Mucosa of descending colon (tissue), 3 donors: ENCODE results near the gene SLC9A9. TPM values are rescaled to one million over a fixed set of nuclear protein-coding genes. Genes with fewer than 3 reads are reported as not detected.

ENCODE experiments used
- ATAC-seq: fragments of 200-7000 bp; cut with Tn5 transposase; one replicate; pipeline ENCODE4 v1.9.1; 2020; ENCODE audit warnings: mild to moderate bottlenecking, moderate library complexity
- DNase-seq, 3 donors: peaks; one replicate each; pipeline ENCODE4 v3.0.0-alpha.2; 2020
- H3K36me3 ChIP-seq: fragments of 200-600 bp; one replicate; pipeline ENCODE4 v1.8.0; 2021; ENCODE audit warnings: low read depth, mild to moderate bottlenecking
- H3K4me1 ChIP-seq: fragments of 200-600 bp; one replicate; pipeline ENCODE4 v1.8.0; 2021; ENCODE audit warnings: low read depth, mild to moderate bottlenecking
- H3K4me3 ChIP-seq: fragments of 200-600 bp; one replicate; pipeline ENCODE4 v1.8.0; 2021; ENCODE audit warnings: mild to moderate bottlenecking
- H3K9me3 ChIP-seq: fragments of 200-600 bp; one replicate; pipeline ENCODE4 v1.8.0; 2021; ENCODE audit warnings: mild to moderate bottlenecking
- CTCF ChIP-seq: fragments of 200-600 bp; IDR thresholded peaks from one replicate; pipeline ENCODE4 v1.8.0; 2022; ENCODE audit warnings: antibody characterized with exemption, mild to moderate bottlenecking
- intact Hi-C, 2 donors: fragments of 100-400 bp; cut with DNase I in 1 of 2; cut with micrococcal nuclease in 1 of 2; formaldehyde crosslinking; loops; one replicate each; pipeline versions ENCODE4 v1.11.0 to v1.11.1; 2022; cut with DNase I, micrococcal nuclease
- total RNA-seq, 3 donors: library from RNA; stranded (reverse); fragmentation: NEBNext Ultra II Directional in 2 of 3; extraction: Animal tissue kit (Norgen Biotek cat#: 25700) in 2 of 3; gene quantifications; one replicate each; pipeline versions ENCODE4 v1.2.1 to v1.2.4, GENCODE V29; 2021 to 2023
- donor health status: DM: no; HTN: no; CAD: no; lungs with moderate emphysema.
- donor health status: DM: no; HTN: no; CAD: no.
- donor health status: DM: no; HTN: yes; CAD: no.

The SLC9A9 gene
- total RNA-seq, 3 donors from 2014 or later, result 3.2 to 18.2 (median 6.8) TPM

- Histone ChIP-seq H3K4me3 (no peak overlapping the region), H3K36me3 (no peaks in the 10 kb centered on the region), H3K4me1 (no peaks in the 10 kb centered on the region), H3K9me3 (no peaks in the 10 kb centered on the region)
- DNase-seq (no peak), ATAC-seq (no peak)
- TF ChIP-seq CTCF, result no peak
- intact Hi-C loops, result no loop called here
Observed at GRCh38 chr3:143822374-143822773, 25.9 kb downstream of the SLC9A9 start.

- Histone ChIP-seq H3K4me1 (no peaks in the 10 kb centered on the region), H3K4me3 (no peak overlapping the region), H3K9me3 (no peaks in the 10 kb centered on the region), H3K36me3 (no peaks in the 10 kb centered on the region)
- ATAC-seq, result no peak
- TF ChIP-seq CTCF, result no peak
- DNase-seq, result no peak
- intact Hi-C loops, result no loop called here
Observed at GRCh38 chr3:143821862-143822261, 26.4 kb downstream of the SLC9A9 start.

GRCh38 chr3:143820466-143821221, 27.6 kb downstream of the SLC9A9 start:
- DNase-seq (no peak), ATAC-seq (no peak)
- no peak for TF ChIP-seq CTCF
- Histone ChIP-seq H3K4me3 (no peak overlapping the region), H3K36me3 (no peaks in the 10 kb centered on the region), H3K9me3 (no peaks in the 10 kb centered on the region), H3K4me1 (no peaks in the 10 kb centered on the region)
- intact Hi-C loops, result no loop called here

GRCh38 chr3:143819890-143820289, 28.4 kb downstream of the SLC9A9 start:
- Histone ChIP-seq H3K4me3 (no peak overlapping the region), H3K9me3 (no peaks in the 10 kb centered on the region), H3K36me3 (no peaks in the 10 kb centered on the region), H3K4me1 (no peaks in the 10 kb centered on the region)
- no peak for TF ChIP-seq CTCF
- DNase-seq (no peak), ATAC-seq (no peak)
- intact Hi-C loops, result no loop called here

- no peak for TF ChIP-seq CTCF
- DNase-seq, result no peak
- no peaks in the 10 kb centered on the region for H3K4me1 ChIP-seq
- no peak for ATAC-seq
- intact Hi-C loops, result no loop called here
- no peak overlapping the region for H3K4me3 ChIP-seq
- H3K9me3 ChIP-seq, result no peaks in the 10 kb centered on the region
- H3K36me3 ChIP-seq, result no peaks in the 10 kb centered on the region
Observed at GRCh38 chr3:143814443-143814889, 33.8 kb downstream of the SLC9A9 start.

- Histone ChIP-seq H3K36me3 (no peaks in the 10 kb centered on the region), H3K4me3 (no peak overlapping the region), H3K4me1 (no peaks in the 10 kb centered on the region), H3K9me3 (no peaks in the 10 kb centered on the region)
- TF ChIP-seq CTCF, result no peak
- DNase-seq, result no peak
- intact Hi-C loops, result no loop called here
- ATAC-seq, result no peak
Observed at GRCh38 chr3:143812481-143812880, 35.8 kb downstream of the SLC9A9 start.
